Endometrium (tissue), 2 donors: ENCODE results near the gene SORBS1.

Source experiments
- FAIRE-seq: peaks from 2 replicates; lab custom pipeline; 2012; peaks lifted over from hg19 to GRCh38; lab: Jason Lieb, UNC
- donor health status: control.
- donor health status: control.

The SORBS1 gene

DNA sequence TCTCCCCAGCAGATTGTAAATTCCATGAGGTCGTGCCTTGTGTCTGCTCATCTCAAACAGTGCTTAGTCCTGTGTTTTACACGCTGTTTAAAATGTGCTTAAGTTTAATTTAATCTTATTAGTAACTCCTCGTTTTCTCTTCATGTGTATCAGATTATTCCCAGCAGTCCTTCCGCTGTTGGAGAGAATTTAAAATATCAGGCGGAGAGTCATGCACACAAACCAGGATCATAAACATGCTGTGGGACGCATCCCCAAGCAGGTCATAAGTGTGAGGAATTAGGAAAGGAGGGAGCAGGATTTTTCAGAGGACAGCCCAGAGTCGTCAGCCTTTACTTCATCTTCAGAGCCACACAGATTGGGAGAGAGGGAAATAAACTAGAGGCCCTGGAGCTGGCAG is 4.2 kb upstream of the SORBS1 start:
- FAIRE-seq = no peak

DNA sequence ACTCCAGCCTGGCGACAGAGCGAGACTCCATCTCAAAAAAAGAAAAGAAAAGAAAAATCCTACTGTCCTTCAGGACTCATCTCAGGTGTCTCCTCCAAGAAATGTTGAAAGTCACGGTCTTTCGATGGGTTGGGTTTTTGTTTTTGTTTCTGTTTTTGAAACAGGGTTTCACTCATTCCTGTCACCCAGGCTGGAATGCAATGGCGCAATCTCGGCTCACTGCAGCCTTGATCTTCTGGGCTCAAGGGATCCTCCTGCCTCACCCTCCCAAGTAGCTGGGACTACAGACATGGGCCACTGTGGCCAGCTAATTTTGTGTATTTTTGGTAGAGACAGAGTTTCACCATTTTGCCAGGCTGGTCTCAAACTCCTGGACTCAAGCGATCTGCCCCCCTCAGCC is 3.1 kb upstream of the SORBS1 start:
- no peak for FAIRE-seq

GRCh38 chr10:95562341-95562965 is 1.3 kb upstream of the SORBS1 start:
- no peak for FAIRE-seq

DNA sequence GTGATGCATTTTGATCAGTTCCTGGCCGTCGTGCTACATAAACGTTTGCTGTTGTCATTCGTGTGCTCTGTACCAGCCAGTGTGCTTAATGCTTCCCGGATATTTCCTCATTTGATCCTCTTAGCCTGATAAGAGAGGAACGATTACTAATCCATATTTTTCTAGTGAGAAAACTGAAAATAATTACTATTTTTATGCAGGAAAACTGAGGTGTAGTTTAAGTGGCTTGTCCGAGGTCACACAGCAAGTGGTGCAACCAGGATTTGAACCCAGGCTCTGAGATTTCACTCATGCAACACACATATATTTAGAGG is 650 bp upstream of the SORBS1 start:
- FAIRE-seq = no peak

DNA sequence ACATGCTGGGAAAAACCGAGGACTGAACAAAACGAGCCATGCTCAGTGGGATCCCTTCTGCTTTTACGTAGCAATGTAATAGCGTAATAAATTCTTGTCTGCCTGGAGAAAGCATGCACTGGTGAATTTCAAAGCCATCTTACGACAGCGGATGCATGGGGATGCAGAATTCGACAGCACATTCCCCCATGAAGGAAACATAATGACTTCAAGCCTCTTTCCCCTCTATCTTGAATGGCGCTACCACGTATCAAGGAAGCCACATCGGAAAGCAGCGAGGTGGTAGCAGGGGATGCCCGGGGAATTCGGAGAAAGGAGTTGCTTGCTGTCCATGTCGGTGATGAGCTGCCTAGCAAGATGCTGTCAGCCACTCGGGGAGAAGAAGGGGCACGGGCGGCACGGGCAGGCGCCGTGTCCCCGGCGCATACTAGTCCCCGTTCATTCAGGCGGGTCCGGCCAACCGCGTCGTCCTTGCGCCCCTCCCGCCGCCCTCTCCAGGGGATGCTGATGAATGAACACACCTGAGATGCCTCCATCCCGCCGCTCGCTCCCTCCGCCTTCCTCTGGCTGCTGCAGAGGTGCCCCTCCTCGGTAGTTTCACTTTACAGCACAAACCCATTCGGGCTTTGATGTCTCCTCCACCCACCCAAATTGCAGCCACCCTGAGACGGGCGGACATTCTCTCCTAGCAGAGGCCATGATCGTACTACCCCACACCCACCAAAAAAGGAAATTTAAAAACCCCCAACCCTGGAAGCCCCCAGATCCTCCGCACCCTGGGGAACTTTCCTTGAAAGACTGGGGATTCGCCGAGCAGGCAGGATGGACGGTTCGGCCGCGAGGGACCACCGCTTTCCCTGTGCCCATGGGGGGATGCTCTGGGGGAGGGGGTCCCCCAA is 644 bp downstream of the SORBS1 start:
- FAIRE-seq = no peak

GRCh38 chr10:95559896-95560277 is 1.3 kb downstream of the SORBS1 start:
- FAIRE-seq = no peak

- FAIRE-seq = no peak
These were observed 1.7 kb downstream of the SORBS1 start for GRCh38 chr10:95559471-95559870.

GRCh38 chr10:95558593-95559320 is 2.4 kb downstream of the SORBS1 start:
- no peak for FAIRE-seq

GRCh38 chr10:95556994-95557767 is 4.0 kb downstream of the SORBS1 start:
- no peak for FAIRE-seq

GRCh38 chr10:95553674-95554073 is 7.5 kb downstream of the SORBS1 start:
- no peak for FAIRE-seq

DNA sequence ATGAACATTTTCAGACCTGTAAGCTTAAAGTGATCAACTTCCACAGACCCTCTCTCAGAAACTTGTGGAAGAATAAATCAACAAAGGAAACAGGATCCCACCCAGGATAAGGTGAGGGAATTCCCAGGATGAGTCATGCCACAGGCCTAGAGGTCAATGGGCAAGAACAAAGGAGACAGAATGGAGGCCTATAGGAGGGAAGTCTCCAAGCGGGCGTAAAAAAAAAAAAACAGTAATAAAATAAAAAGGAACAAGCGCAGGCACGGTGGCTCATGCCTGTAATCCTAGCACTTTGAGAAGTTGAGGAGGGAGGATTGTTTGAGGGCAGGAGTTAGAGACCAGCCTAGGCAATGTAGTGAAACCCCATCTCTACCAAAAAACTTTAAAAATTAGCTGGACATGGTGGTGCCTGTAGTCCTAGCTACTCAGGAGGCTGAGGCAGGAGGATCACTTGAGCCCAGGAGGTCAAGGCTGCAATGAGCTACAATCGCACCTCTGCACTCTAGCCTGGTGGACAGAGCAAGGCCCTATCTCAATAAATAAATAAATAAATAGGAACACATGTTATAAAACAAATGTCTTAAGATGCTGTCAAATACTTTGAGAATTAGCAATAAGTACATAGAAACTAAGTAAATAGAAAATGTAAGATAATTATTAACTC is 8.4 kb downstream of the SORBS1 start:
- no peak for FAIRE-seq

GRCh38 chr10:95550073-95550672 is 11.0 kb downstream of the SORBS1 start:
- no peak for FAIRE-seq

DNA sequence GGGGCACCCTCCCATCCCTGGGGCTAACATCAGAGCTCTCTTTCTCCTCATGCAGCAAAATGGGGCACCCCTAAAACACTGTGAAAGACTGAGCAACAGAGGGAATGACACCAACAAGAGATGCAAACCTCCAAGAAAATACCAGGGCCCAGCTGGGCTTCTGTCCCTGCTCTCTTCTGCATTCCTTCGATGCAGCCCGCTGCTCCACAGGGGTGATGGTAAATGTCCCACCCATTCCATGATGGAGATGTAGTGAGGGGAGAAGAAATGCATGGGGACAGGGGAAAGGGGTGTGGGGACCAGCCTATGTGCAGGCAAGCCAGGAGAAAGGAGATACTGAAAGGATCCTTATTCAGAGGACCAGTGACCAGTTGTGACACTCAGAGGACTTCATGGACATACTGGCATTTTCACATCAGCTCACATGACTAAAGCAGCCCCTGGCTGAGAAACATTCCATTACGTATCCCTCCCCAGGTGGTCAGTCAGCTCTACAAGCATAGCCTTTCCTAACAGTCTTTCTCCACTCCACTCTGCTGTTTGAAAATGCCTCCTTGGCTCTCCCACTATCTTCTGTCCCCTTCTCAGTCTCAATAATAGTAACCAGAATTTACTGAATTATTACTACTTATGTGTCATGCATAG is 13.3 kb downstream of the SORBS1 start:
- FAIRE-seq = no peak

DNA sequence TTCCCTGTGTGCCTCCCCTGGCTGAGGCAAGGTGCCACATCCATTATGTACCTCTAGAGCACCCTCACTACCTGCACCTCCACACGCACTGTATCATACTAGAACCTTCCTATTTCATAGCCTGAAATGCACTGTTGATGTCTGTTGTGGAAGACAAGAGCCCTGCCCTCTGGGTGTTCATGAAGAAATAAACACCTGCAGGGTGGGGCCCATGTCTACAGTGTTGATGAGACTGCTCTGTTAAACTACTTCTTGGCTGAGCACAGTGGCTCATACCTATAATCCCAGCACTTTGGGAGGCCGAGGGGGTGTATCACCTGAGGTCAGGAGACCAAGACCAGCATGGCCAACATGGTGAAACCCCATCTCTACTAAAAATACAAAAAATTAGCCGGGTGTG is 14.0 kb downstream of the SORBS1 start:
- no peak for FAIRE-seq

- no peak for FAIRE-seq
These were observed 15.2 kb downstream of the SORBS1 start for GRCh38 chr10:95545981-95546380.

GRCh38 chr10:95544783-95545500 is 16.2 kb downstream of the SORBS1 start:
- FAIRE-seq = no peak

GRCh38 chr10:95543459-95543858 is 17.7 kb downstream of the SORBS1 start:
- FAIRE-seq = no peak

- FAIRE-seq = no peak
These were observed 18.4 kb downstream of the SORBS1 start for GRCh38 chr10:95542761-95543160.

DNA sequence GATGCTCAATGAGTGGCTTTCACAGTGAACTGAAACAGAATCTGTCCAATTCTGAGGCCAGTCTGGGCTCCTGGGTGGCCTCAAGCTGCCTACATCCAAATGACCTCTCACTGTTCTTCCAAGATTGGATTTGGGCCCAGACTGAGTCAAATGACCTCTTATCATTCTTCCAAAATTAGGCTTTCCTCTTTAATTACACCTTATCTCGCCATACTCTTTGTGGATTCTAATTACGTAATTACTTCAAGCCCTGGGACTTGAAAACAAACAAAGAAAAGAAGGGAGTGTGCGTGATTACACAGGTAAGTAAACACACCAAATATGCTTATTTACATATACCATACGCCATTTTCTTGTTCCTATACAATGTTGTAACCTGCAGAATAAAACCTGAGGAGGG is 18.8 kb downstream of the SORBS1 start:
- no peak for FAIRE-seq

GRCh38 chr10:95540514-95541052 is 20.6 kb downstream of the SORBS1 start:
- no peak for FAIRE-seq
